Measurements from ENCODE around the gene CDS1.

DNA sequence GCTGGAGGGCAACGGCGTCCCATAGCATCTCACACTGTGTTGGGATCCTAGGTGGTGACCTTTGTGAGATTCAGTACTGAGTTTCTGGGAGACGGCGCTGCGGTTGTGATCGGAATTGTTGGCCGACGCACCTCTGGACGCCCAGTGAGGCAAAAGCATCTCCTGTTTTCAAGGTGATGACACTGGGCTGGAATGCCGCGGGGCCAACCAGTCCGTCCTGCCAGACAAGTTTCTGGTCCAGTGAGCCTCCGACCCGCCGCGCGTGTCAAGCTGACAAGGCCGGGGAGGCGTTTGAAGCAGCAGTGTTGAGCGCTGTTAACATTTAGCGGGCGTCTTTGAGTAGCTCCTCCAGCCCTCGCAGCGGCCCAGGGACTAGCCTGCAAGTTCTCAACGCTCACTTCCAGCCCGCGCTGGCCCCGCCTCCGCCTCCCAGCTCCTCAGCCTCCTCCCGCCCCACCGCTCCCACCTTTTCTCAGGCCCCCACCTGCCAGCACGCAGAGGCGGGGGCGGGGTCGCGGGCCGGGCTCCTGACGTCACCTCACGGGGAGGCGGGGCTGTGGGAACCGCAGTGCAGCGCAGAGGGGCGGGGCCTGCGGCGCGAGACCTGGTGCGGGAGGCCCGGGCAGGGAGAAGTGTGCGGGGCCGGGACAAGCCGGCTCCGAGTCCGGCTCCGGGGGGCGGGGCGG, 482 bp upstream of the CDS1 start:
- no peak for TF ChIP-seq ZNF24 (IDR thresholded peaks at IDR 0.05)
- no peak for TF ChIP-seq RAD21 (IDR thresholded peaks at IDR 0.05; ENCODE audit: insufficient read depth, low read depth, low read length)
- TF ChIP-seq, protein P1, sequence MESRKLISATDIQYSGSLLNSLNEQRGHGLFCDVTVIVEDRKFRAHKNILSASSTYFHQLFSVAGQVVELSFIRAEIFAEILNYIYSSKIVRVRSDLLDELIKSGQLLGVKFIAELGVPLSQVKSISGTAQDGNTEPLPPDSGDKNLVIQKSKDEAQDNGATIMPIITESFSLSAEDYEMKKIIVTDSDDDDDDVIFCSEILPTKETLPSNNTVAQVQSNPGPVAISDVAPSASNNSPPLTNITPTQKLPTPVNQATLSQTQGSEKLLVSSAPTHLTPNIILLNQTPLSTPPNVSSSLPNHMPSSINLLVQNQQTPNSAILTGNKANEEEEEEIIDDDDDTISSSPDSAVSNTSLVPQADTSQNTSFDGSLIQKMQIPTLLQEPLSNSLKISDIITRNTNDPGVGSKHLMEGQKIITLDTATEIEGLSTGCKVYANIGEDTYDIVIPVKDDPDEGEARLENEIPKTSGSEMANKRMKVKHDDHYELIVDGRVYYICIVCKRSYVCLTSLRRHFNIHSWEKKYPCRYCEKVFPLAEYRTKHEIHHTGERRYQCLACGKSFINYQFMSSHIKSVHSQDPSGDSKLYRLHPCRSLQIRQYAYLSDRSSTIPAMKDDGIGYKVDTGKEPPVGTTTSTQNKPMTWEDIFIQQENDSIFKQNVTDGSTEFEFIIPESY (IDR thresholded peaks at IDR 0.05): no peak
- TF ChIP-seq NR2C1 (IDR thresholded peaks at IDR 0.05): no peak
- TF ChIP-seq EP300 (IDR thresholded peaks at IDR 0.05; ENCODE audit: borderline replicate concordance in 1 of 2, control insufficient read depth in 1 of 2, low read depth in 2 of 2, low read length in 2 of 2): no peak
- no peak for TF ChIP-seq TCF7 (IDR thresholded peaks at IDR 0.05; ENCODE audit: borderline replicate concordance)
- TF ChIP-seq, protein P2, sequence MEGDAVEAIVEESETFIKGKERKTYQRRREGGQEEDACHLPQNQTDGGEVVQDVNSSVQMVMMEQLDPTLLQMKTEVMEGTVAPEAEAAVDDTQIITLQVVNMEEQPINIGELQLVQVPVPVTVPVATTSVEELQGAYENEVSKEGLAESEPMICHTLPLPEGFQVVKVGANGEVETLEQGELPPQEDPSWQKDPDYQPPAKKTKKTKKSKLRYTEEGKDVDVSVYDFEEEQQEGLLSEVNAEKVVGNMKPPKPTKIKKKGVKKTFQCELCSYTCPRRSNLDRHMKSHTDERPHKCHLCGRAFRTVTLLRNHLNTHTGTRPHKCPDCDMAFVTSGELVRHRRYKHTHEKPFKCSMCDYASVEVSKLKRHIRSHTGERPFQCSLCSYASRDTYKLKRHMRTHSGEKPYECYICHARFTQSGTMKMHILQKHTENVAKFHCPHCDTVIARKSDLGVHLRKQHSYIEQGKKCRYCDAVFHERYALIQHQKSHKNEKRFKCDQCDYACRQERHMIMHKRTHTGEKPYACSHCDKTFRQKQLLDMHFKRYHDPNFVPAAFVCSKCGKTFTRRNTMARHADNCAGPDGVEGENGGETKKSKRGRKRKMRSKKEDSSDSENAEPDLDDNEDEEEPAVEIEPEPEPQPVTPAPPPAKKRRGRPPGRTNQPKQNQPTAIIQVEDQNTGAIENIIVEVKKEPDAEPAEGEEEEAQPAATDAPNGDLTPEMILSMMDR (IDR thresholded peaks at IDR 0.05 in 2 of 3, conservative IDR thresholded peaks at IDR 0.05 in 1 of 3; ENCODE audit: control insufficient read depth in 2 of 3, extremely low read depth in 1 of 3, insufficient read depth in 1 of 3, low read depth in 3 of 3, low read length in 3 of 3): no peak
- TF ChIP-seq POLR2A (IDR thresholded peaks at IDR 0.05; ENCODE audit: low read depth, low read length): no peak
